ENCODE measurements around the gene BASP1. TPM values are rescaled to one million over a fixed set of nuclear protein-coding genes. Genes with fewer than 3 reads are reported as not detected.
A peak's percentile ranks its signal among the peaks of the same experiment; 100 is the strongest.

BASP1 gene
- total RNA-seq, 1 experiment from 2014 or later: 153 TPM

GRCh38 chr5:17267106-17267505 lies 49.7 kb downstream of the BASP1 start:
- Histone ChIP-seq H3K27me3 (ENCODE audit: control insufficient read depth, insufficient read depth, low read length) (no peaks in the 10 kb centered on the region), H3K36me3 (replicated peaks; ENCODE audit: control insufficient read depth, insufficient read depth, low read length) (no peaks in the 10 kb centered on the region), H3K4me3 (ENCODE audit: insufficient read depth, low read depth, low read length) (no peak overlapping the region)
- no peak for DNase-seq

GRCh38 chr5:17269201-17269600 lies 51.8 kb downstream of the BASP1 start:
- H3K4me3 ChIP-seq (ENCODE audit: insufficient read depth, low read depth, low read length): no peak overlapping the region
- H3K36me3 ChIP-seq (replicated peaks; ENCODE audit: control insufficient read depth, insufficient read depth, low read length): no peaks in the 10 kb centered on the region
- no peaks in the 10 kb centered on the region for H3K27me3 ChIP-seq (ENCODE audit: control insufficient read depth, insufficient read depth, low read length)
- DNase-seq: no peak

GRCh38 chr5:17272111-17272510 lies 54.7 kb downstream of the BASP1 start:
- DNase-seq: peak; percentile 40
- Histone ChIP-seq H3K27me3 (ENCODE audit: control insufficient read depth, insufficient read depth, low read length) (no peaks in the 10 kb centered on the region), H3K4me3 (ENCODE audit: insufficient read depth, low read depth, low read length) (no peak overlapping the region), H3K36me3 (replicated peaks; ENCODE audit: control insufficient read depth, insufficient read depth, low read length) (peaks cover 3% of the 10 kb centered on the region)

- Histone ChIP-seq H3K4me3 (ENCODE audit: insufficient read depth, low read depth, low read length) (no peak overlapping the region), H3K27me3 (ENCODE audit: control insufficient read depth, insufficient read depth, low read length) (no peaks in the 10 kb centered on the region), H3K36me3 (replicated peaks; ENCODE audit: control insufficient read depth, insufficient read depth, low read length) (peaks cover 3% of the 10 kb centered on the region)
- peak; percentile 36 for DNase-seq
Observed at GRCh38 chr5:17275289-17276158, 58.1 kb downstream of the BASP1 start.

- DNase-seq: no peak
- H3K4me3 ChIP-seq (ENCODE audit: insufficient read depth, low read depth, low read length): no peak overlapping the region
- H3K27me3 ChIP-seq (ENCODE audit: control insufficient read depth, insufficient read depth, low read length): no peaks in the 10 kb centered on the region
- peaks cover 3% of the 10 kb centered on the region for H3K36me3 ChIP-seq (replicated peaks; ENCODE audit: control insufficient read depth, insufficient read depth, low read length)
Observed at GRCh38 chr5:17276445-17276844, 59.0 kb downstream of the BASP1 start.

GRCh38 chr5:17277907-17278306 lies 60.5 kb downstream of the BASP1 start:
- no peak for DNase-seq
- Histone ChIP-seq H3K4me3 (ENCODE audit: insufficient read depth, low read depth, low read length) (no peak overlapping the region), H3K36me3 (replicated peaks; ENCODE audit: control insufficient read depth, insufficient read depth, low read length) (peaks cover 3% of the 10 kb centered on the region), H3K27me3 (ENCODE audit: control insufficient read depth, insufficient read depth, low read length) (no peaks in the 10 kb centered on the region)

- peaks cover 3% of the 10 kb centered on the region for H3K36me3 ChIP-seq (replicated peaks; ENCODE audit: control insufficient read depth, insufficient read depth, low read length)
- DNase-seq: no peak
- H3K4me3 ChIP-seq (ENCODE audit: insufficient read depth, low read depth, low read length): no peak overlapping the region
- no peaks in the 10 kb centered on the region for H3K27me3 ChIP-seq (ENCODE audit: control insufficient read depth, insufficient read depth, low read length)
Observed at GRCh38 chr5:17278931-17279330, 61.5 kb downstream of the BASP1 start.

- no peak for DNase-seq
- H3K4me3 ChIP-seq (ENCODE audit: insufficient read depth, low read depth, low read length): no peak overlapping the region
- no peaks in the 10 kb centered on the region for H3K27me3 ChIP-seq (ENCODE audit: control insufficient read depth, insufficient read depth, low read length)
- peaks cover 1% of the 10 kb centered on the region for H3K36me3 ChIP-seq (replicated peaks; ENCODE audit: control insufficient read depth, insufficient read depth, low read length)
Observed at GRCh38 chr5:17279487-17279886, 62.1 kb downstream of the BASP1 start.

GRCh38 chr5:17282283-17283120 lies 65.1 kb downstream of the BASP1 start:
- no peak for DNase-seq
- H3K27me3 ChIP-seq (ENCODE audit: control insufficient read depth, insufficient read depth, low read length): no peaks in the 10 kb centered on the region
- no peak overlapping the region for H3K4me3 ChIP-seq (ENCODE audit: insufficient read depth, low read depth, low read length)
- no peaks in the 10 kb centered on the region for H3K36me3 ChIP-seq (replicated peaks; ENCODE audit: control insufficient read depth, insufficient read depth, low read length)

GRCh38 chr5:17283121-17283415 lies 65.6 kb downstream of the BASP1 start:
- no peak for DNase-seq
- Histone ChIP-seq H3K4me3 (ENCODE audit: insufficient read depth, low read depth, low read length) (no peak overlapping the region), H3K36me3 (replicated peaks; ENCODE audit: control insufficient read depth, insufficient read depth, low read length) (no peaks in the 10 kb centered on the region), H3K27me3 (ENCODE audit: control insufficient read depth, insufficient read depth, low read length) (no peaks in the 10 kb centered on the region)

GRCh38 chr5:17287501-17288155 lies 70.2 kb downstream of the BASP1 start:
- DNase-seq: no peak
- no peaks in the 10 kb centered on the region for H3K36me3 ChIP-seq (replicated peaks; ENCODE audit: control insufficient read depth, insufficient read depth, low read length)
- no peak overlapping the region for H3K4me3 ChIP-seq (ENCODE audit: insufficient read depth, low read depth, low read length)
- no peaks in the 10 kb centered on the region for H3K27me3 ChIP-seq (ENCODE audit: control insufficient read depth, insufficient read depth, low read length)

- Histone ChIP-seq H3K27me3 (ENCODE audit: control insufficient read depth, insufficient read depth, low read length) (no peaks in the 10 kb centered on the region), H3K4me3 (ENCODE audit: insufficient read depth, low read depth, low read length) (no peak overlapping the region), H3K36me3 (replicated peaks; ENCODE audit: control insufficient read depth, insufficient read depth, low read length) (no peaks in the 10 kb centered on the region)
- DNase-seq: no peak
Observed at GRCh38 chr5:17288570-17288969, 71.1 kb downstream of the BASP1 start.

- Histone ChIP-seq H3K4me3 (ENCODE audit: insufficient read depth, low read depth, low read length) (no peak overlapping the region), H3K27me3 (ENCODE audit: control insufficient read depth, insufficient read depth, low read length) (no peaks in the 10 kb centered on the region), H3K36me3 (replicated peaks; ENCODE audit: control insufficient read depth, insufficient read depth, low read length) (no peaks in the 10 kb centered on the region)
- no peak for DNase-seq
Observed at GRCh38 chr5:17289681-17290539, 72.5 kb downstream of the BASP1 start.

GRCh38 chr5:17290540-17290974 lies 73.1 kb downstream of the BASP1 start:
- Histone ChIP-seq H3K27me3 (ENCODE audit: control insufficient read depth, insufficient read depth, low read length) (no peaks in the 10 kb centered on the region), H3K4me3 (ENCODE audit: insufficient read depth, low read depth, low read length) (no peak overlapping the region), H3K36me3 (replicated peaks; ENCODE audit: control insufficient read depth, insufficient read depth, low read length) (no peaks in the 10 kb centered on the region)
- DNase-seq: no peak
